ENCODE data around the gene PDZRN4. TPM values are rescaled to one million over a fixed set of nuclear protein-coding genes. Genes with fewer than 3 reads are reported as not detected.
A peak's percentile ranks its signal among the peaks of the same experiment; 100 is the strongest.
"Not testable (repeated sequence)": the region's sequence is repeated elsewhere in the genome, so short reads cannot be mapped to it uniquely, and the experiment has no call there.

Gene PDZRN4
- total RNA-seq, 1 donor from 2014 or later, result 0.75 TPM

- TF ChIP-seq CTCF (IDR thresholded peaks at IDR 0.05), result no peak
- Histone ChIP-seq H3K4me1 (no peaks in the 10 kb centered on the region), H3K4me3 (no peak overlapping the region), H3K9me3 (no peaks in the 10 kb centered on the region), H3K36me3 (no peaks in the 10 kb centered on the region), H3K27me3 (no peaks in the 10 kb centered on the region), H3K27ac (no peak overlapping the region)
- ATAC-seq (no peak), DNase-seq (no peak)
- intact Hi-C loops (cut with DNase I), result no loop called here
Measured at GRCh38 chr12:41248391-41248790, 60.3 kb downstream of the PDZRN4 start.

- TF ChIP-seq CTCF (IDR thresholded peaks at IDR 0.05), result no peak
- Histone ChIP-seq H3K27ac (no peak overlapping the region), H3K36me3 (no peaks in the 10 kb centered on the region), H3K9me3 (no peaks in the 10 kb centered on the region), H3K4me1 (no peaks in the 10 kb centered on the region), H3K4me3 (no peak overlapping the region), H3K27me3 (no peaks in the 10 kb centered on the region)
- DNase-seq (no peak), ATAC-seq (no peak)
- intact Hi-C loops (cut with DNase I), result no loop called here
Measured at GRCh38 chr12:41250748-41251147, 62.6 kb downstream of the PDZRN4 start.

- Histone ChIP-seq H3K36me3 (no peaks in the 10 kb centered on the region), H3K4me1 (no peaks in the 10 kb centered on the region), H3K4me3 (no peak overlapping the region), H3K9me3 (no peaks in the 10 kb centered on the region), H3K27ac (no peak overlapping the region), H3K27me3 (no peaks in the 10 kb centered on the region)
- TF ChIP-seq CTCF (IDR thresholded peaks at IDR 0.05), result no peak
- ATAC-seq (no peak), DNase-seq (no peak)
- intact Hi-C loops (cut with DNase I), result no loop called here
Measured at GRCh38 chr12:41254004-41254914, 66.1 kb downstream of the PDZRN4 start.

- H3K36me3 ChIP-seq; ATAC-seq; H3K27me3 ChIP-seq; DNase-seq; H3K9me3 ChIP-seq; H3K27ac ChIP-seq; H3K4me1 ChIP-seq; intact Hi-C loops (cut with DNase I); H3K4me3 ChIP-seq: not testable (repeated sequence)
Measured at GRCh38 chr12:41263196-41263595, 75.1 kb downstream of the PDZRN4 start.

GRCh38 chr12:41264281-41264680, 76.2 kb downstream of the PDZRN4 start:
- H3K4me3 ChIP-seq, result no peak overlapping the region
- H3K36me3 ChIP-seq, result no peaks in the 10 kb centered on the region
- H3K9me3 ChIP-seq, result no peaks in the 10 kb centered on the region
- intact Hi-C loops (cut with DNase I), result no loop called here
- no peaks in the 10 kb centered on the region for H3K4me1 ChIP-seq
- DNase-seq (no peak), ATAC-seq (no peak)
- no peaks in the 10 kb centered on the region for H3K27me3 ChIP-seq
- peak; percentile 53 for TF ChIP-seq CTCF (IDR thresholded peaks at IDR 0.05)
- no peak overlapping the region for H3K27ac ChIP-seq

- TF ChIP-seq CTCF (IDR thresholded peaks at IDR 0.05), result no peak
- Histone ChIP-seq H3K9me3 (no peaks in the 10 kb centered on the region), H3K27ac (no peak overlapping the region), H3K36me3 (no peaks in the 10 kb centered on the region), H3K4me1 (no peaks in the 10 kb centered on the region), H3K4me3 (no peak overlapping the region), H3K27me3 (no peaks in the 10 kb centered on the region)
- DNase-seq, result no peak
- ATAC-seq, result no peak
- intact Hi-C loops (cut with DNase I), result no loop called here
Measured at GRCh38 chr12:41269056-41269455, 80.9 kb downstream of the PDZRN4 start.
